ENCODE data around the gene SHB. TPM values are rescaled to one million over a fixed set of nuclear protein-coding genes. Genes with fewer than 3 reads are reported as not detected.

Gene SHB
- total RNA-seq, 1 donor from 2014 or later, result 3.1 TPM

DNA sequence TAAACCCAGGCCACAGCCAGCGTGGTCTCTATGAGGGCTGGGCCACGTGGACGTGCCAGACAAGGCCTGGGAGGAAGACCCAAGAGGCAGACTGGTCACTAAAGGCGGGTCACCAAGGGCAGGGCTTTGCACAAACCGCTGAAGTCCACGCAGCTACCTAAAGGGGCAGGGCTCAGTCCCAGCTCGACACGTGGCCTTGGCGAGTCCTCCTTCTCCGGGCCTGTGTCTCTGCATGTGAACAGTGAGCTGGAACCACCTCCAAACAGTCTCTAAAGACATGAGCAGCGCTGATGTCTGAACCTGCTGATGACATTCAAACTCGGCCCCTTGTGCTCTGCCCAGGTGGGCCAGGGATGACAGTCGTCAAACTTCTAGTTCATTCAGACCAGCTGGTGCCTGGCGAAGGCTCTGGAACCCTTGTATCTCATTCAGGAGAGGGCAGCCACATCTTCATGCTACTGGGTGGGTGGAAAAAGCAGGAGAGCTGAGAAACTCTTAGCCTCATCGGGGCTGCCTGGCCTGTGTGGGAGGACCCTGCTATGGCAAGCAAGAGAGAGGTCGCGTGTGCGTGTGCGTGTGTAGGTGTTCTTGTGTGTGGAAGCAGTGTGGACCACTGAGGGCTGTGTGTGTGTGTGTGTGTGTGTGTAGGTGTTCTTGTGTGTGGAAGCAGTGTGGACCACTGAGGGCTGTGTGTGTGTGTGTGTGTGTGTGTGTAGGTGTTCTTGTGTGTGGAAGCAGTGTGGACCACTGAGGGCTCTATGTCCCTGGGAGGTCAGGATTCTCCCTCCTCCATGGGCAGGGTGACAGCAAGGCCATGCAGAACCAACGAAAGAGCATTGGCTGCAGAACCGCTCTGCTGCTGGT lies 151.0 kb downstream of the SHB start:
- H3K27ac ChIP-seq (ENCODE audit: low read depth, low read length), result peak overlapping the region; percentile 73

DNA sequence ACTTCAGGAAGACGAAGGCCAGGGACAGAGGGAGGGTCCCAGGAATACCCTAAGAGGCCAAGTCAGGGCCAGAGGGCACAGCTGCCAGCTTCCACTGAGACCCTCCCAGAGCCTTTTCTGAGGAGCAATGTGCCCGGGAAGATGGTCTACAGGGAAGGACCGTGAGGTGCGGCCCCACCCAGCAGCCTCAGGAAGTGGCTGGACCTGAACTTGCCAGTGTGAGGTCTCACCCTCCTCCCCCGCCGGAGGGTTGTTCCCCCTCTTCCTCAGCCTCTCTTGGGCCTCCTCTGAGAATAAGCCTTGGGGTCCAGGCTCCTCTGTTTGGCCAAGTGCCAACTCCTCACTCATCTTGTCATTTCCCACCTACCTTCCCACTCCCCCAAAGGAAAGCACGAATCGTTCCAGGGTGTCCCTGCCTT lies 151.7 kb downstream of the SHB start:
- H3K27ac ChIP-seq (ENCODE audit: low read depth, low read length), result peak overlapping the region; percentile 73
- H3K4me3 ChIP-seq (ENCODE audit: low read length in 3 of 3), result no peak overlapping the region
- no peaks in the 10 kb centered on the region for H3K9me3 ChIP-seq (ENCODE audit: control insufficient read depth in 3 of 3, low read length in 3 of 3)
- peaks cover 0 to 3% (median 2%) of the 10 kb centered on the region in 3 donors for H3K36me3 ChIP-seq (ENCODE audit: control insufficient read depth in 3 of 3, insufficient read depth in 3 of 3, low read length in 3 of 3)
- H3K4me1 ChIP-seq (ENCODE audit: control insufficient read depth in 3 of 3, insufficient read depth in 3 of 3, low read length in 3 of 3), result peaks cover 3 to 11% (median 10%) of the 10 kb centered on the region in 3 donors
- no peaks in the 10 kb centered on the region for H3K27me3 ChIP-seq (ENCODE audit: control insufficient read depth in 3 of 3, insufficient read depth in 3 of 3, low read length in 3 of 3)
- H3K9ac ChIP-seq (ENCODE audit: low read depth in 1 of 3, low read length in 3 of 3), result peak overlapping the region in 1 of 3 donors; percentile 45

More for the DNA sequence above, 151.0 kb downstream of the SHB start:
- no peak overlapping the region for H3K4me3 ChIP-seq (ENCODE audit: low read length in 3 of 3)
- no peaks in the 10 kb centered on the region for H3K27me3 ChIP-seq (ENCODE audit: control insufficient read depth in 3 of 3, insufficient read depth in 3 of 3, low read length in 3 of 3)
- H3K4me1 ChIP-seq (ENCODE audit: control insufficient read depth in 3 of 3, insufficient read depth in 3 of 3, low read length in 3 of 3), result peaks cover 3 to 14% (median 11%) of the 10 kb centered on the region in 3 donors
- H3K9ac ChIP-seq (ENCODE audit: low read depth in 1 of 3, low read length in 3 of 3), result no peak overlapping the region
- no peaks in the 10 kb centered on the region for H3K9me3 ChIP-seq (ENCODE audit: control insufficient read depth in 3 of 3, low read length in 3 of 3)
- peaks cover 0 to 3% (median 2%) of the 10 kb centered on the region in 3 donors for H3K36me3 ChIP-seq (ENCODE audit: control insufficient read depth in 3 of 3, insufficient read depth in 3 of 3, low read length in 3 of 3)

DNA sequence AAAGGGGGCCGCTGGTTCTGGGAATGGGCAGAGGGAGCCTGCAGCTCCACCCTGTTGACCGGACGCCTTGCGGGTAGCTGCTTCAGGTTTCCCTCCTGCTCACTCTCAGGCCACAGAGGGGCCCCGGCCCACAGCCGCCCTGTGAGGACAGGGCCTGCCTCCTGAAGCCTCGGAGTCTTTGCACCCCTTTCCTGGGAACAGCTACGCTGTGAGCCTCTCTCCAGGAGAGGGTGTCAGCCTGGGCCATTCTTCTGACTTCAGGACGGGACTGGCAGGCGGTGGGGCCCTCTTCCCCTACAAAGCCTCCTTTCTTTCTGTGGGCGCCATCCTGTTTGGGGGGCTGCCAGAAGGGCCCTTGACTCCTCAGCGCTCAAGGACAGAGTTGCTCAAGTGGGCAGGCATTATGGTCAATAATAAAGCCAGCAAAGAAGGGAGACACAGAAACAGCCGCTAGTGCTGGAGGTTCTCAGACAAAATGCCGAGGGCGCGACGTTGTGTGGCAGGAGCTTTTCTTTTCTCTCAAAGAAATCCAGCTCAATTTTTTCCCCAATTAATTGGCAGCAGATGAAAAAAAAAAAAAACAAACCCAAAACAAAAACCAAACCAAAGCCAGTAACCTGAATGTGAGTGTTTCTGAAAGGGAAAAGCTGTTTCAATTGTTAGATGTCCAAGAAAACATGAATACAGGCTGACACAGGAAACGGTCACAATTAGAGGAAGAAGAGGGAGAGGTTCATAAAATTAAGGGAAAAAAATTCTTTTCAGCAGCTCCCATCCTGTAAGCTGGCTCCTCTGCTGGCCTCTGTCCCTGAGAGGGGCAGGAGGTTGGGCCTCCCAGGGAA lies 152.3 kb downstream of the SHB start:
- Histone ChIP-seq H3K4me3 (ENCODE audit: low read length in 3 of 3) (no peak overlapping the region), H3K27me3 (ENCODE audit: control insufficient read depth in 3 of 3, insufficient read depth in 3 of 3, low read length in 3 of 3) (no peaks in the 10 kb centered on the region), H3K9ac (ENCODE audit: low read depth in 1 of 3, low read length in 3 of 3) (no peak overlapping the region), H3K4me1 (ENCODE audit: control insufficient read depth in 3 of 3, insufficient read depth in 3 of 3, low read length in 3 of 3) (peaks cover 3 to 11% (median 10%) of the 10 kb centered on the region in 3 donors), H3K27ac (ENCODE audit: low read depth, low read length) (peak overlapping the region; percentile 78), H3K9me3 (ENCODE audit: control insufficient read depth in 3 of 3, low read length in 3 of 3) (no peaks in the 10 kb centered on the region), H3K36me3 (ENCODE audit: control insufficient read depth in 3 of 3, insufficient read depth in 3 of 3, low read length in 3 of 3) (peaks cover 0 to 3% (median 2%) of the 10 kb centered on the region in 3 donors)

DNA sequence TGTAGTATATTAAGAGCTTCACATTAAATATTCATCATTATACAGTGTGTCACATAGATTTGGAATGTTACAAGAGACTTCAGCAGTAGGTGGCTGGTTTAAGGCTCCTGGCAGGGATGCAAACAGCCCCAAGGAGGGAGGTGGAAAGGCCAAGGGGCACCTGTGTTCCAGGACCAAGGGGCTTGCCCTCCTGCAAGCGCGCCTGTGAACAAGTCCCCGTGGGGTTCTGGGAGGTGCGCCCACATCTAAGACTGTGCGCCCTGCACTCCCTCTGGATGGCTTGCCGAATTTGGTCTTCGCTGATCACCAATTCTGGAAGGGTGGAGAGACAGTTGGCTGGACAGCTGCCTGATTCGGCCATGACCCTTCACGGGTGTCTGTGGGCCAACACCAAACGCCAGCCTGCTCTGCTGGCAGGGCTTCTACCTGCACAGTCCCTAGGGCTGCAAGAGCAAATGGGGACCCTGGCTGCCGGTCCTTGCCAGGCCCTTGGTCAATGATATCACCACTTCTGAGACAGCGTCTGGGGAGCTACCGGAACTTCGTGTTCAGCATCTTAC lies 153.0 kb downstream of the SHB start:
- no peaks in the 10 kb centered on the region for H3K9me3 ChIP-seq (ENCODE audit: control insufficient read depth in 3 of 3, low read length in 3 of 3)
- peaks cover 3 to 11% (median 10%) of the 10 kb centered on the region in 3 donors for H3K4me1 ChIP-seq (ENCODE audit: control insufficient read depth in 3 of 3, insufficient read depth in 3 of 3, low read length in 3 of 3)
- peak overlapping the region; percentile 78 for H3K27ac ChIP-seq (ENCODE audit: low read depth, low read length)
- H3K9ac ChIP-seq (ENCODE audit: low read depth in 1 of 3, low read length in 3 of 3), result no peak overlapping the region
- H3K4me3 ChIP-seq (ENCODE audit: low read length in 3 of 3), result no peak overlapping the region
- no peaks in the 10 kb centered on the region for H3K27me3 ChIP-seq (ENCODE audit: control insufficient read depth in 3 of 3, insufficient read depth in 3 of 3, low read length in 3 of 3)
- peaks cover 0 to 3% (median 2%) of the 10 kb centered on the region in 3 donors for H3K36me3 ChIP-seq (ENCODE audit: control insufficient read depth in 3 of 3, insufficient read depth in 3 of 3, low read length in 3 of 3)

DNA sequence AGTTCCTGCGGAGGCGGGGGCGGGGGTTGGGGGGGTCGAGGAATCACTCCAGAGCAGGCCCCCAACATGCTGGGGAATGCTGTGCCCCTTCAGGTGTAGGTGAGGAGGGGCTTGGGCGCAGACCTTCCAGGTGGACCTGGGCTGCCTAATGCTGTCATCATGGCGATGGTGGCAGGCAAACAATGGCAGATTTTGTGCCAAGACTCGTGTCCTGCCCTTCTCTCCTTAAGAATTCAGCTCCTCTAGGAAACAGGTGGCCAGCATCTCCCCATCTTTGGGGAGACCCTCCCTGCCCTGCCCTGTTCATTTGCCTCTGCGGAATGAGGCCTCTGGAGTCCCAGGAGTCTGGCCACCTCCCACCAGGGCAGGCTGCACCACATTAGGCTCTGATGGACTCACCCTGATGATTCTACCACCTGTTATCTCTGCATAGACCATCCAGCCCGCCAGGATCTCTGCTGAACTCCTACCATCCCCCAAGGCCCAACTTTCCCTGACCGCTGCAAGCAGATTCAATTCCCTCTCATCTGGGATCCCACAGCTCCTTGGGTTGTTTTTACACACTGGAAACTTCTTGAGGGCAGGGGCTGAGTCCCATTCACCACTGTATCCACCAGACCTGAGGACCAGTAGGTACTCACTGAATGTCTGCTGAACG lies 154.2 kb downstream of the SHB start:
- no peak overlapping the region for H3K4me3 ChIP-seq (ENCODE audit: low read length in 3 of 3)
- no peaks in the 10 kb centered on the region for H3K27me3 ChIP-seq (ENCODE audit: control insufficient read depth in 3 of 3, insufficient read depth in 3 of 3, low read length in 3 of 3)
- no peaks in the 10 kb centered on the region for H3K9me3 ChIP-seq (ENCODE audit: control insufficient read depth in 3 of 3, low read length in 3 of 3)
- peaks cover 0 to 3% (median 2%) of the 10 kb centered on the region in 3 donors for H3K36me3 ChIP-seq (ENCODE audit: control insufficient read depth in 3 of 3, insufficient read depth in 3 of 3, low read length in 3 of 3)
- H3K27ac ChIP-seq (ENCODE audit: low read depth, low read length), result no peak overlapping the region
- no peak overlapping the region for H3K9ac ChIP-seq (ENCODE audit: low read depth in 1 of 3, low read length in 3 of 3)
- peaks cover 3 to 11% (median 10%) of the 10 kb centered on the region in 3 donors for H3K4me1 ChIP-seq (ENCODE audit: control insufficient read depth in 3 of 3, insufficient read depth in 3 of 3, low read length in 3 of 3)

DNA sequence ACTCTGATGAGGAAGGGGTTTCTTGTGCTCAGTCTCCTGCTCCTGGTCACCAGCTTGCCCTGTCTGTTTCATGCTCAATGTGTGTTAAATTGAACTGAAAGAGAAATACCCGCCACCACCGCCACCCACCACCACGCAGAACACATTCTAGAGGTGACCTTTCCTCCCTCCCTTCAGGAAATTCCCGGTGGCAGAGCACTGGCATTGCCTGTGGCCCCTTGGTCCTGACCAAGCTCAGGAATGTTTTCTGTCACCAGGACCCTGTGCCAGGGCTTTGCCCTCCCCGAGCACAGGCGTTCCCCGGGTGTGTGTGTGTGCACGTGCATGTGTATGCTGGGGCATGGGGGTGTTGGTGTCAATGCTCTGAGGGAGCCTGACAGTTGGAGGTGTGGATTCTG lies 154.9 kb downstream of the SHB start:
- H3K36me3 ChIP-seq (ENCODE audit: control insufficient read depth in 3 of 3, insufficient read depth in 3 of 3, low read length in 3 of 3), result peaks cover 0 to 3% (median 2%) of the 10 kb centered on the region in 3 donors
- H3K4me3 ChIP-seq (ENCODE audit: low read length in 3 of 3), result no peak overlapping the region
- H3K9ac ChIP-seq (ENCODE audit: low read depth in 1 of 3, low read length in 3 of 3), result no peak overlapping the region
- no peaks in the 10 kb centered on the region for H3K9me3 ChIP-seq (ENCODE audit: control insufficient read depth in 3 of 3, low read length in 3 of 3)
- H3K4me1 ChIP-seq (ENCODE audit: control insufficient read depth in 3 of 3, insufficient read depth in 3 of 3, low read length in 3 of 3), result peaks cover 3 to 11% (median 10%) of the 10 kb centered on the region in 3 donors
- no peak overlapping the region for H3K27ac ChIP-seq (ENCODE audit: low read depth, low read length)
- H3K27me3 ChIP-seq (ENCODE audit: control insufficient read depth in 3 of 3, insufficient read depth in 3 of 3, low read length in 3 of 3), result no peaks in the 10 kb centered on the region

DNA sequence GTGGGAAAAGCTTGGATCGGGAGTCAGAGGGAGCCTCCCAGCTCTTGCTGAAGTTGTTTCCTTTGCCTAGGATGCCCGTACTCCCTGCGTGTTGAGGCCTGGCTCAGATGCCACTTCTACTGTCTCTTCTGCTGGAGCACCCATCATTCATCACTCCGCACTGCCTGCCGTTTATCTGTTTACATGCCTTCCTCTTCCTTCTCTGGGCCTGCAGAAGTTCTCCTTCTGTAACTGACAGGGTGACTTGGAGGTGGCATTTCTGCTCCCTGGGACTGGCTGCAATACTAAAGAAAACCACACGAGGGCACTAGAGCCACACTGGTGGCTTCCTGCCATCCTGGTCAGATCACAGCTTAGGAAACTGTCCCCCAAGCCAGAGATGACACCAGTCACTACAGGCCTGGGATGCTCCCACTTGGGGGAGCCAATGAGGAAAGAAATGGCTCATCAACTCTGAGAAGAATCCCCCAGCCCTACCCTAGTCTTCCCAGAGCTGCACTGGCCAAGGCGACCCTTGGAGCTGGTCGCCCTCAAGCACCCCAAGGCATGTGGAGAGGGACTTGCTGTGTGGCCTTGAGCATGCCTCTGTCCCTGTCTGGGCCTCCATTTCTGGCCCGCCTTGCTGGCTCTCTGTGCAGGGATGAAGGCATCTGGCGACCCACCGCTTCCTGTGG lies 155.4 kb downstream of the SHB start:
- Histone ChIP-seq H3K9me3 (ENCODE audit: control insufficient read depth in 3 of 3, low read length in 3 of 3) (no peaks in the 10 kb centered on the region), H3K9ac (ENCODE audit: low read depth in 1 of 3, low read length in 3 of 3) (no peak overlapping the region), H3K4me1 (ENCODE audit: control insufficient read depth in 3 of 3, insufficient read depth in 3 of 3, low read length in 3 of 3) (peaks cover 3 to 11% (median 10%) of the 10 kb centered on the region in 3 donors), H3K4me3 (ENCODE audit: low read length in 3 of 3) (no peak overlapping the region), H3K27ac (ENCODE audit: low read depth, low read length) (no peak overlapping the region), H3K27me3 (ENCODE audit: control insufficient read depth in 3 of 3, insufficient read depth in 3 of 3, low read length in 3 of 3) (no peaks in the 10 kb centered on the region), H3K36me3 (ENCODE audit: control insufficient read depth in 3 of 3, insufficient read depth in 3 of 3, low read length in 3 of 3) (peaks cover 0 to 3% (median under 1%) of the 10 kb centered on the region in 3 donors)

DNA sequence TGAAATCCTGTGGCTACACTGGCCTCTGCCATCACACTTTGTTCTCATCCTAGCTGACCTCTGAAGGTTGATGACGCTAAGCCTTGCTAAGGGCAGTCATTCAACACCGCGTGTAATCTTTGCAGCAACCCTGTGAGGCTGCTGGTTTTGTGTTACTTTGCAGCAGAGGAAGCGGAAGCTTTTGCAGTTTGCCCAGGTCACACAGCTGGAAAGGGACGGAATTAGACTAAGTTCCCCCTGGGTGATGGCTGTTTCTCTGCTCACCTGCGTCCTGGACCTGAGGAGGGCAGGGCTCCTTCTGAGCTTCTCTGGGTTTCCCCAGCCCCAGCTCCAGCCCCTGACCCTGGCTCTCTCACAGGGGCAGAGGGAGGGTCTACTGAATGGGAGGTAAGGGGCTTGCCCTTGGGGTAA lies 157.8 kb downstream of the SHB start:
- Histone ChIP-seq H3K36me3 (ENCODE audit: control insufficient read depth in 3 of 3, insufficient read depth in 3 of 3, low read length in 3 of 3) (no peaks in the 10 kb centered on the region), H3K4me1 (ENCODE audit: control insufficient read depth in 3 of 3, insufficient read depth in 3 of 3, low read length in 3 of 3) (peaks cover 3 to 4% (median 3%) of the 10 kb centered on the region in 3 donors), H3K4me3 (ENCODE audit: low read length in 3 of 3) (no peak overlapping the region), H3K27me3 (ENCODE audit: control insufficient read depth in 3 of 3, insufficient read depth in 3 of 3, low read length in 3 of 3) (no peaks in the 10 kb centered on the region), H3K9me3 (ENCODE audit: control insufficient read depth in 3 of 3, low read length in 3 of 3) (no peaks in the 10 kb centered on the region), H3K27ac (ENCODE audit: low read depth, low read length) (no peak overlapping the region), H3K9ac (ENCODE audit: low read depth in 1 of 3, low read length in 3 of 3) (no peak overlapping the region)

DNA sequence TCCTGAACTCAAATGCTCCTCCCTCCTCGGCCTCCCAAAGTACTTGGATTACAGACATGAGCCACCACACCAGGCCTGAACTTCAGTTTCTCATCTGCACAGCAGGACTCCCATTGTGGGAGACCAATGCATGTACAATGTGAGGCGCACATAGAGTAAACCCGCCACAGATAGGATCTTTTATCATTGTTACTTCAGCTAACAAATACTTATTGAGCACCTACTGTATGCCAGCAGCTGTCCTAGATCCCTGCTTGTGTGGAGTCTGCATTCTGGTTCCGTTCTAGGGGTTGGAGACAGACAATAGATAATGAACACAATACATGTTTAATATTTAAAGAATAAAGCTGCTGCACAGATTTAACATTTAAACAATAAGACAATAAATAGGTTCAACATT lies 158.8 kb downstream of the SHB start:
- Histone ChIP-seq H3K9ac (ENCODE audit: low read depth in 1 of 3, low read length in 3 of 3) (no peak overlapping the region), H3K27ac (ENCODE audit: low read depth, low read length) (no peak overlapping the region), H3K9me3 (ENCODE audit: control insufficient read depth in 3 of 3, low read length in 3 of 3) (no peaks in the 10 kb centered on the region), H3K4me1 (ENCODE audit: control insufficient read depth in 3 of 3, insufficient read depth in 3 of 3, low read length in 3 of 3) (peaks cover 3 to 4% (median 3%) of the 10 kb centered on the region in 3 donors), H3K27me3 (ENCODE audit: control insufficient read depth in 3 of 3, insufficient read depth in 3 of 3, low read length in 3 of 3) (no peaks in the 10 kb centered on the region), H3K36me3 (ENCODE audit: control insufficient read depth in 3 of 3, insufficient read depth in 3 of 3, low read length in 3 of 3) (no peaks in the 10 kb centered on the region), H3K4me3 (ENCODE audit: low read length in 3 of 3) (no peak overlapping the region)
